B cell (primary cell): ENCODE measurements around the gene RIC1. TPM values are rescaled to one million over a fixed set of nuclear protein-coding genes. Genes with fewer than 3 reads are reported as not detected.
A peak's percentile ranks its signal among the peaks of the same experiment; 100 is the strongest.
"Not testable (repeated sequence)": the region's sequence is repeated elsewhere in the genome, so short reads cannot be mapped to it uniquely, and the experiment has no call there.

ENCODE experiments used
- ATAC-seq: fragments of 200-7000 bp; cut with Tn5 transposase; one replicate; pipeline ENCODE4 v1.10.0; 2021; ENCODE audit warnings: low read depth, mild to moderate bottlenecking, moderate number of reproducible peaks, moderate library complexity
- CTCF ChIA-PET: fragments of 350-600 bp; sonication (Branson Sonifier 250); formaldehyde crosslinking; loops from one replicate; lab custom pipeline; 2021; ENCODE audit warnings: antibody characterized with exemption, inconsistent platforms; lab: Charles Lee
- POLR2A ChIA-PET: fragments of 350-600 bp; sonication (Branson Sonifier 250); formaldehyde crosslinking; loops from one replicate; lab custom pipeline; 2021; ENCODE audit warnings: antibody characterized with exemption; lab: Charles Lee
- DNase-seq: peaks from one replicate; pipeline ENCODE4 v3.0.0; 2013
- H2AFZ ChIP-seq: 2 replicates; pipeline ENCODE4 v1.6.1; 2012; ENCODE audit warnings: mild to moderate bottlenecking, low read depth, low read length; ENCODE audit not compliant: insufficient read depth, poor library complexity, severe bottlenecking
- H3K27ac ChIP-seq, 2 donors: 1 replicate in 1 of 2; 2 replicates in 1 of 2; pipeline ENCODE4 v1.5.1; 2012 to 2013; ENCODE audit warnings: low read length in 2 of 2, mild to moderate bottlenecking in 2 of 2, moderate library complexity in 1 of 2
- H3K27me3 ChIP-seq, 4 experiments: fragments of 200-600 bp in 1 of 4; sonication (generic) in 1 of 4; replicated peaks in 1 of 4; 1 replicate in 2 of 4; 2 replicates in 2 of 4; pipeline versions ENCODE4 v1.6.1 to v1.7.0; 2013 to 2016; ENCODE audit warnings: low read length in 3 of 4, mild to moderate bottlenecking in 2 of 4, mixed read lengths in 1 of 4, moderate library complexity in 1 of 4; ENCODE audit not compliant: insufficient read depth in 4 of 4, control insufficient read depth in 3 of 4; ENCODE audit errors: control extremely low read depth in 1 of 4
- H3K36me3 ChIP-seq, 2 experiments: replicated peaks in 1 of 2; 1 replicate in 1 of 2; 2 replicates in 1 of 2; pipeline versions ENCODE4 v1.6.1 to v1.7.1; 2013; ENCODE audit warnings: low read length in 1 of 2; ENCODE audit not compliant: insufficient read depth in 2 of 2, control insufficient read depth in 1 of 2; ENCODE audit errors: control extremely low read depth in 1 of 2, extremely low read depth in 1 of 2
- H3K4me1 ChIP-seq, 2 donors: fragments of 200-600 bp in 1 of 2; sonication (generic) in 1 of 2; 1 replicate in 1 of 2; 2 replicates in 1 of 2; pipeline versions ENCODE4 v1.5.1 to v1.6.1; 2013 to 2017; ENCODE audit warnings: low read length in 2 of 2; ENCODE audit not compliant: control insufficient read depth in 2 of 2, insufficient read depth in 2 of 2
- H3K4me2 ChIP-seq: replicated peaks from 2 replicates; pipeline ENCODE3; 2012; ENCODE audit warnings: mild to moderate bottlenecking, low read depth, low read length; ENCODE audit not compliant: poor library complexity, severe bottlenecking
- H3K4me3 ChIP-seq, 5 experiments: fragments of 200-600 bp in 1 of 5; sonication (generic) in 1 of 5; 1 replicate in 3 of 5; 2 replicates in 2 of 5; pipeline versions ENCODE4 v1.5.1 to v1.7.0; 2011 to 2016; ENCODE audit warnings: low read length in 4 of 5, mild to moderate bottlenecking in 4 of 5, low read depth in 2 of 5, control low read depth in 1 of 5, moderate library complexity in 1 of 5; ENCODE audit not compliant: insufficient read depth in 1 of 5; ENCODE audit errors: control extremely low read depth in 1 of 5, extremely low read depth in 1 of 5
- H3K79me2 ChIP-seq: fragments of 200-600 bp; sonication (generic); one replicate; pipeline ENCODE4 v1.6.0; 2016; ENCODE audit warnings: low read length; ENCODE audit not compliant: control insufficient read depth, insufficient read depth
- H3K9ac ChIP-seq: fragments of 200-600 bp; sonication (generic); 2 replicates; pipeline ENCODE4 v1.6.1; 2017; ENCODE audit warnings: mild to moderate bottlenecking, low read length, moderate library complexity
- H3K9me3 ChIP-seq, 3 donors: one replicate each; pipeline versions ENCODE4 v1.6.1 to v1.7.1; 2013; ENCODE audit warnings: low read length in 2 of 3; ENCODE audit not compliant: control insufficient read depth in 2 of 3, insufficient read depth in 1 of 3; ENCODE audit errors: control extremely low read depth in 1 of 3
- H4K20me1 ChIP-seq: 2 replicates; pipeline ENCODE4 v1.6.0; 2012; ENCODE audit warnings: mild to moderate bottlenecking, low read length; ENCODE audit not compliant: insufficient read depth, control insufficient read depth, poor library complexity, severe bottlenecking
- H3K27ac Mint-ChIP-seq: one replicate; pipeline ENCODE4 v1.8.0; 2021; ENCODE audit warnings: mixed read lengths
- H3K27me3 Mint-ChIP-seq: one replicate; pipeline ENCODE4 v1.8.0; 2021; ENCODE audit warnings: mixed read lengths
- H3K4me1 Mint-ChIP-seq: one replicate; pipeline ENCODE4 v1.8.0; 2021; ENCODE audit warnings: mixed read lengths
- H3K4me3 Mint-ChIP-seq: one replicate; pipeline ENCODE4 v1.8.0; 2021; ENCODE audit warnings: mixed read lengths
- H3K9me3 Mint-ChIP-seq: one replicate; pipeline ENCODE4 v1.8.0; 2022; ENCODE audit warnings: mixed read lengths; ENCODE audit not compliant: insufficient read depth
- EZH2 ChIP-seq: IDR thresholded peaks from 2 replicates; pipeline ENCODE4 v1.6.1; 2012; ENCODE audit warnings: borderline replicate concordance, low read depth, mild to moderate bottlenecking, moderate library complexity, low read length; ENCODE audit not compliant: insufficient read depth, poor library complexity, severe bottlenecking
- WGBS: methylation state at CpG from one replicate; pipeline ENCODE4 v1.1.5; 2013; ENCODE audit warnings: missing lambda C conversion rate; ENCODE audit not compliant: insufficient coverage; 5-methylcytosine and 5-hydroxymethylcytosine counted together
- intact Hi-C: fragments of 100-400 bp; cut with micrococcal nuclease; formaldehyde crosslinking; loops from one replicate; pipeline ENCODE4 v1.10.0; 2022
- polyA plus RNA-seq: library from polyadenylated mRNA; depleted of rRNA; stranded (reverse); fragments of >200 nt; gene quantifications from 2 replicates; pipeline ENCODE4 v1.2.3, GENCODE V29; 2012
- total RNA-seq, 2 donors: library from RNA; stranded (reverse); fragments of 120-200 nt in 1 of 2; gene quantifications; 1 replicate in 1 of 2; 2 replicates in 1 of 2; pipeline versions ENCODE4 v1.2.3 to v1.2.4, GENCODE V29; 2013 to 2022
- TF ChIP-seq, protein P1 (sequence below): fragments of 200-600 bp; IDR thresholded peaks from one replicate; pipeline ENCODE4 v1.8.0; 2022; ENCODE audit warnings: antibody characterized with exemption, mild to moderate bottlenecking

Gene RIC1
- total and polyA plus RNA-seq, 2 donors (not counting 1 experiment from before 2014, with no cell fraction given) = 20.7 to 58.8 TPM

DNA sequence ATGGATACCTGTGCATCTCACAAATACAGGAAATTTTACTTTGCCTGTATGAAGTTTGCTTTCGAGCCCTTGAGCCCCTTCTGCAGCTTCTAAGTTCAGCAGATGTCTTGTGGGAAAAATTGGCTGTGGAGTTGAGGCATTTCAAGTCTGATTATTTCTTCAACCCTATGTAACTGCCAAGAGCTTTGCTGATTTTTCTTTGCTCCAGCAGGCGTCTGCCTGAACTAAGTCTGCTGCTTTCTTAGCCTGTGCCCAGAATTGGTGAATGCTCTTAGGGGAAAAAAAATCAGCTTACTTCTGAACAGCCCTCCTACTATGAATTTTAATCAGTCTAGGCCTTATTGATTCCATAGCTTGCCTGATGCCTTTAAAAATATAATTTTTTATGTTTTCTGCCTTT, 41.2 kb downstream of the RIC1 start:
- ChIA-PET CTCF (no interaction called here), POLR2A (no interaction called here)
- no peak overlapping the region for H3K4me3 Mint-ChIP-seq
- 100% methylated on average over 1 of the region's 2 CpGs for WGBS
- no peak for ATAC-seq
- intact Hi-C loops = loop anchor here (10.0 kb wide), 1 partner anchor 45 kb away; the partner anchor contains the start of gene RIC1
- H3K79me2 ChIP-seq = peaks cover 88% of the 10 kb centered on the region
- no peaks in the 10 kb centered on the region for H3K27me3 ChIP-seq
- TF ChIP-seq, protein P1, sequence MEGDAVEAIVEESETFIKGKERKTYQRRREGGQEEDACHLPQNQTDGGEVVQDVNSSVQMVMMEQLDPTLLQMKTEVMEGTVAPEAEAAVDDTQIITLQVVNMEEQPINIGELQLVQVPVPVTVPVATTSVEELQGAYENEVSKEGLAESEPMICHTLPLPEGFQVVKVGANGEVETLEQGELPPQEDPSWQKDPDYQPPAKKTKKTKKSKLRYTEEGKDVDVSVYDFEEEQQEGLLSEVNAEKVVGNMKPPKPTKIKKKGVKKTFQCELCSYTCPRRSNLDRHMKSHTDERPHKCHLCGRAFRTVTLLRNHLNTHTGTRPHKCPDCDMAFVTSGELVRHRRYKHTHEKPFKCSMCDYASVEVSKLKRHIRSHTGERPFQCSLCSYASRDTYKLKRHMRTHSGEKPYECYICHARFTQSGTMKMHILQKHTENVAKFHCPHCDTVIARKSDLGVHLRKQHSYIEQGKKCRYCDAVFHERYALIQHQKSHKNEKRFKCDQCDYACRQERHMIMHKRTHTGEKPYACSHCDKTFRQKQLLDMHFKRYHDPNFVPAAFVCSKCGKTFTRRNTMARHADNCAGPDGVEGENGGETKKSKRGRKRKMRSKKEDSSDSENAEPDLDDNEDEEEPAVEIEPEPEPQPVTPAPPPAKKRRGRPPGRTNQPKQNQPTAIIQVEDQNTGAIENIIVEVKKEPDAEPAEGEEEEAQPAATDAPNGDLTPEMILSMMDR = no peak
- no peak for TF ChIP-seq EZH2
- DNase-seq = no peak
- peaks cover 41% of the 10 kb centered on the region for H3K4me1 Mint-ChIP-seq
- H3K9me3 ChIP-seq = peaks cover 0 to 9% (median 2%) of the 10 kb centered on the region in 3 donors
- no peak overlapping the region for H2AFZ ChIP-seq
- no peak overlapping the region for H3K4me3 ChIP-seq
- H3K9me3 Mint-ChIP-seq = peaks cover 7% of the 10 kb centered on the region
- no peaks in the 10 kb centered on the region for H3K27me3 Mint-ChIP-seq
- no peak overlapping the region for H3K9ac ChIP-seq
- H3K27ac Mint-ChIP-seq = no peak overlapping the region
- peaks cover 69% of the 10 kb centered on the region for H4K20me1 ChIP-seq
- H3K27ac ChIP-seq = no peak overlapping the region
- H3K4me1 ChIP-seq = no peaks in the 10 kb centered on the region
- H3K4me2 ChIP-seq = no peak overlapping the region
- no peaks in the 10 kb centered on the region for H3K36me3 ChIP-seq

DNA sequence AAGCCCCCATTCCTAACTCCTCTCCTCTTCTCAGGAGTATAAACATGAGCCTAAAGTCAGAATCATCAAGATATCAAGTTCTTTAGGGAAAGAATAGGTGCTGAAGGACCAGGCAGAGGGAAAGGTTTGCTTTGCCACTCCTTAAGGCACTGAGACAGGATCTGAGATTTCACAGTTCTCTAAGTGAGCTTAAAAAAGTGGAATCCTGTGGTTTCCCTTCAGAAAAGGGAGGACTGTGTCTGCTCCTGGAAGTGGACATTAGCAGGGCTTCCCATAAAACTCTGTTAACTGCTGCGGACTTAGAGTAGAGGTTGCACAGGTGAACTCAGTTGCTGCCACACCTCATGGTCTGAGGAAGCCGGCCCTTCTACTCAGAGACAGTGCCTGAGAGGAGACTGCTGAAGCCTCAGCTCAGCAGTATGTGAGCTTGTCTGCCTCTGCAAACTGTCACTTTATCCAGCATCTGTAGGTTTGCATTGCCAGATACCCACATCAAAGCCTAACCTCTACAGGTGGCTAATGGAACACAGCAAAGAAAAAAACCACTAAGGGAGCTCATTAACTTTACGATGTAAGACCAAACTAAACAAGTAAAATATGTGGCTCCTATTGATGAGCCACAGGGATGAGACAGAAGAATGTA, 42.9 kb downstream of the RIC1 start:
- CTCF ChIA-PET = no interaction called here
- Mint-ChIP-seq H3K9me3 (peaks cover 7% of the 10 kb centered on the region), H3K27me3 (no peaks in the 10 kb centered on the region), H3K27ac (peak overlapping the region; percentile 34), H3K4me3 (no peak overlapping the region), H3K4me1 (peaks cover 30% of the 10 kb centered on the region)
- no peak overlapping the region for H3K4me3 ChIP-seq
- H3K9ac ChIP-seq = no peak overlapping the region
- WGBS = 95% methylated on average over 2 of the region's 3 CpGs
- peaks cover under 1 to 9% (median 2%) of the 10 kb centered on the region in 3 donors for H3K9me3 ChIP-seq
- no peak for DNase-seq
- H2AFZ ChIP-seq = no peak overlapping the region
- intact Hi-C loops = loop anchor here (2.0 to 10.0 kb wide), 2 partner anchors 13 to 47 kb away; partner anchors contain the start of gene RIC1
- POLR2A ChIA-PET = no interaction called here
- H3K4me2 ChIP-seq = no peak overlapping the region
- no peak for TF ChIP-seq EZH2
- TF ChIP-seq, protein P1 = no peak
- no peaks in the 10 kb centered on the region for H3K27me3 ChIP-seq
- peaks cover 83% of the 10 kb centered on the region for H3K79me2 ChIP-seq
- H3K4me1 ChIP-seq = no peaks in the 10 kb centered on the region
- ATAC-seq = no peak
- peaks cover 0 to 1% of the 10 kb centered on the region in 2 experiments for H3K36me3 ChIP-seq
- peaks cover 57% of the 10 kb centered on the region for H4K20me1 ChIP-seq
- H3K27ac ChIP-seq = no peak overlapping the region

DNA sequence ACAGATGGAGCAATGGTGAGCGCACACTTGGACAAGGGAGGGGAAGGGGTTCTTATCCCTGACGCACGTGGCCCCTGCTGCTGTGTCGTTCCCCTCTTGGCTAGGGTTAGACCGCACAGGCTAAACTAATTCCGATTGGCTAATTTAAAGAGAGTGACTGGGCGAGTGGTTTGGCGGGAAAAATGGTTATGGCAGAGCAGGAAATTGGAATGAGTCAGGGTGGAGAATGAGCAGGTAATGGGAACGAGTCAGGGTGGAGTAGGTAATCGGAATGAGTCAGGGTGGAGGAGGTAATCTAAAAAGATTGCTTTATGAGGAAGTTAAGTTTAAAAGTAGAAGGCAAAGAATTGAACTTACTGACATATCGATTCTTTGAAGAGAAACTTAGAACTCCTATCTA, 46.1 kb downstream of the RIC1 start:
- H3K36me3 ChIP-seq, H3K4me2 ChIP-seq, H3K9me3 Mint-ChIP-seq, H3K4me3 Mint-ChIP-seq, H3K27ac ChIP-seq, H3K4me1 ChIP-seq, H3K27me3 ChIP-seq, CTCF ChIA-PET, H3K4me3 ChIP-seq, H3K27ac Mint-ChIP-seq, DNase-seq, H3K9me3 ChIP-seq, ATAC-seq, H2AFZ ChIP-seq, H3K27me3 Mint-ChIP-seq, H3K9ac ChIP-seq, POLR2A ChIA-PET: not testable (repeated sequence)
- 98% methylated on average over 8 of the region's 11 CpGs for WGBS
- H3K4me1 Mint-ChIP-seq = peaks cover 17% of the 10 kb centered on the region
- H4K20me1 ChIP-seq = peaks cover 26% of the 10 kb centered on the region
- intact Hi-C loops = loop anchor here (5.0 to 10.0 kb wide), 2 partner anchors 33 to 50 kb away; partner anchors contain the start of gene RIC1
- H3K79me2 ChIP-seq = peaks cover 51% of the 10 kb centered on the region
